ENCODE results near the gene FOS. TPM values are rescaled to one million over a fixed set of nuclear protein-coding genes. Genes with fewer than 3 reads are reported as not detected.
"Not testable (repeated sequence)": the region's sequence is repeated elsewhere in the genome, so short reads cannot be mapped to it uniquely, and the experiment has no call there.

FOS gene
- total and polyA plus RNA-seq, 2 of the 8 experiments (the other 6 are each of a cell fraction or from before 2014, with no cell fraction given), result 50.2 to 51.8 TPM

GRCh38 chr14:75306410-75306809 is 27.8 kb downstream of the FOS start:
- H4K91ac ChIP-seq (replicated peaks; ENCODE audit: insufficient read length, low read length); H3K4me1 ChIP-seq (replicated peaks in 1 of 4; ENCODE audit: control insufficient read depth in 3 of 4, insufficient read depth in 4 of 4, low read length in 3 of 4); H4K20me1 ChIP-seq (replicated peaks in 1 of 2; ENCODE audit: control insufficient read depth in 1 of 2, insufficient read depth in 2 of 2, low read length in 2 of 2); H3K4me2 ChIP-seq (ENCODE audit: insufficient read depth in 1 of 2, low read depth in 2 of 2, low read length in 2 of 2); POLR2A ChIA-PET (ENCODE audit: partially characterized antibody); H2AK5ac ChIP-seq (ENCODE audit: low read depth, low read length); H3K9ac ChIP-seq (replicated peaks in 1 of 4; ENCODE audit: extremely low read depth in 1 of 4, low read depth in 3 of 4, low read length in 3 of 4); H3K4ac ChIP-seq (replicated peaks; ENCODE audit: insufficient read length, low read depth, low read length); H3K36me3 ChIP-seq (ENCODE audit: control insufficient read depth in 2 of 4, insufficient read depth in 4 of 4, low read length in 3 of 4); H3K79me1 ChIP-seq (ENCODE audit: low read depth, low read length); H3K56ac ChIP-seq (replicated peaks; ENCODE audit: insufficient read length, low read depth, low read length); H3K14ac ChIP-seq (ENCODE audit: insufficient read length); FAIRE-seq; H2BK120ac ChIP-seq (replicated peaks; ENCODE audit: low read depth, low read length); H3K18ac ChIP-seq (ENCODE audit: extremely low read depth, low read length); H2AFZ ChIP-seq (ENCODE audit: low read length); H3K27ac ChIP-seq (ENCODE audit: low read depth, low read length); H4K8ac ChIP-seq (ENCODE audit: extremely low read depth, insufficient read depth, low read length); DNase-seq (ENCODE audit: low read depth in 1 of 2, low spot score in 2 of 2); H3K4me3 ChIP-seq (ENCODE audit: extremely low read depth in 1 of 4, insufficient read depth in 2 of 4, low read depth in 3 of 4, low read length in 4 of 4); H2BK15ac ChIP-seq (ENCODE audit: low read length); H3K79me2 ChIP-seq (ENCODE audit: control insufficient read depth in 1 of 2, insufficient read depth in 2 of 2, low read length in 2 of 2); H3K9me3 ChIP-seq (ENCODE audit: insufficient read depth in 2 of 2, low read depth in 1 of 2, low read length in 1 of 2); H2BK12ac ChIP-seq (ENCODE audit: low read depth, low read length); H2BK5ac ChIP-seq (ENCODE audit: low read depth, low read length); H3K23ac ChIP-seq (ENCODE audit: insufficient read length); H3K27me3 ChIP-seq (replicated peaks in 1 of 4; ENCODE audit: control insufficient read depth in 3 of 4, extremely low read depth in 1 of 4, insufficient read depth in 3 of 4, low read length in 3 of 4); H3K23me2 ChIP-seq (ENCODE audit: low read depth, low read length); H4K5ac ChIP-seq (ENCODE audit: insufficient read length, low read depth, low read length); H2BK20ac ChIP-seq (ENCODE audit: low read length): not testable (repeated sequence)
- CTCF ChIA-PET (ENCODE audit: partially characterized antibody), result interaction anchor here (0.6 to 14.1 kb wide), 19 partner anchors 10 to 349 kb away, joined by 3 to 184 read pairs (median 4); no protein-coding TSS in a partner anchor
- WGBS, 2 experiments (ENCODE audit: extremely low coverage in 1 of 2, insufficient coverage in 1 of 2, insufficient read length in 1 of 2, insufficient replicate concordance in 2 of 2, low coverage in 1 of 2, low lambda C conversion rate in 2 of 2, missing lambda C conversion rate in 1 of 2), result 88% methylated on average over 4 of the region's 4 CpGs; no CpG with 5 or more reads in 1 of the 2 experiments
